Stimulated activated memory B cell treated with anti-CD40 and anti-IgM and Interleukin-4, amounts not matched to agents 10 μg/mL and 1 μg/mL and 100 μg/mL, for 72 hours (primary cell): ENCODE measurements around the gene CLIP4.

ENCODE experiments used
- ATAC-seq: fragments of 150-1000 bp; cut with Tn5 transposase; 2 replicates; pipeline ENCODE4 v1.10.0; 2021
- H3K27ac Mint-ChIP-seq: one replicate; pipeline ENCODE4 v1.8.0; 2022; ENCODE audit warnings: mild to moderate bottlenecking, mixed read lengths
- H3K27me3 Mint-ChIP-seq: one replicate; pipeline ENCODE4 v1.8.0; 2022; ENCODE audit warnings: mixed read lengths
- H3K36me3 Mint-ChIP-seq: one replicate; pipeline ENCODE4 v1.8.0; 2022; ENCODE audit warnings: mixed read lengths
- H3K4me1 Mint-ChIP-seq: one replicate; pipeline ENCODE4 v1.8.0; 2022; ENCODE audit warnings: mixed read lengths
- H3K4me3 Mint-ChIP-seq: one replicate; pipeline ENCODE4 v1.8.0; 2022; ENCODE audit warnings: mild to moderate bottlenecking, moderate library complexity, mixed read lengths
- H3K9me3 Mint-ChIP-seq: one replicate; pipeline ENCODE4 v1.8.0; 2022; ENCODE audit warnings: mixed read lengths

CLIP4 gene

GRCh38 chr2:29143657-29144056 lies 28.4 kb downstream of the CLIP4 start:
- peaks cover 60% of the 10 kb centered on the region for H3K36me3 Mint-ChIP-seq
- H3K4me3 Mint-ChIP-seq = no peak overlapping the region
- H3K27me3 Mint-ChIP-seq = no peaks in the 10 kb centered on the region

GRCh38 chr2:29146197-29146596 lies 31.0 kb downstream of the CLIP4 start:
- no peak overlapping the region for H3K4me3 Mint-ChIP-seq
- H3K27me3 Mint-ChIP-seq = no peaks in the 10 kb centered on the region
- H3K27ac Mint-ChIP-seq = no peak overlapping the region
- peaks cover 4% of the 10 kb centered on the region for H3K4me1 Mint-ChIP-seq
- H3K36me3 Mint-ChIP-seq = peaks cover 41% of the 10 kb centered on the region
- no peak for ATAC-seq
- no peaks in the 10 kb centered on the region for H3K9me3 Mint-ChIP-seq

More at GRCh38 chr2:29143657-29144056, 28.4 kb downstream of the CLIP4 start:
- no peak for ATAC-seq
- Mint-ChIP-seq H3K4me1 (peaks cover 10% of the 10 kb centered on the region), H3K27ac (no peak overlapping the region), H3K9me3 (no peaks in the 10 kb centered on the region)

GRCh38 chr2:29147963-29148362 lies 32.7 kb downstream of the CLIP4 start:
- Mint-ChIP-seq H3K4me1 (no peaks in the 10 kb centered on the region), H3K27ac (no peak overlapping the region), H3K4me3 (no peak overlapping the region), H3K9me3 (no peaks in the 10 kb centered on the region), H3K27me3 (no peaks in the 10 kb centered on the region), H3K36me3 (peaks cover 36% of the 10 kb centered on the region)
- no peak for ATAC-seq

- ATAC-seq = no peak
- Mint-ChIP-seq H3K4me1 (no peaks in the 10 kb centered on the region), H3K27me3 (no peaks in the 10 kb centered on the region), H3K4me3 (no peak overlapping the region), H3K9me3 (no peaks in the 10 kb centered on the region), H3K36me3 (peaks cover 42% of the 10 kb centered on the region), H3K27ac (no peak overlapping the region)
Observed at GRCh38 chr2:29154610-29155009, 39.4 kb downstream of the CLIP4 start.

GRCh38 chr2:29155578-29155977 lies 40.4 kb downstream of the CLIP4 start:
- ATAC-seq = no peak
- Mint-ChIP-seq H3K27me3 (no peaks in the 10 kb centered on the region), H3K36me3 (peaks cover 48% of the 10 kb centered on the region), H3K9me3 (no peaks in the 10 kb centered on the region), H3K4me1 (no peaks in the 10 kb centered on the region), H3K4me3 (no peak overlapping the region), H3K27ac (no peak overlapping the region)

- ATAC-seq = no peak
- Mint-ChIP-seq H3K4me3 (no peak overlapping the region), H3K27ac (no peak overlapping the region), H3K27me3 (no peaks in the 10 kb centered on the region), H3K4me1 (no peaks in the 10 kb centered on the region), H3K9me3 (no peaks in the 10 kb centered on the region), H3K36me3 (peaks cover 53% of the 10 kb centered on the region)
Observed at GRCh38 chr2:29157131-29157530, 41.9 kb downstream of the CLIP4 start.

- Mint-ChIP-seq H3K4me3 (no peak overlapping the region), H3K27ac (no peak overlapping the region), H3K4me1 (peaks cover 6% of the 10 kb centered on the region), H3K9me3 (no peaks in the 10 kb centered on the region), H3K36me3 (peaks cover 46% of the 10 kb centered on the region), H3K27me3 (no peaks in the 10 kb centered on the region)
- ATAC-seq = no peak
Observed at GRCh38 chr2:29159125-29159524, 43.9 kb downstream of the CLIP4 start.

- no peaks in the 10 kb centered on the region for H3K9me3 Mint-ChIP-seq
- ATAC-seq = no peak
- no peak overlapping the region for H3K4me3 Mint-ChIP-seq
- peaks cover 44% of the 10 kb centered on the region for H3K36me3 Mint-ChIP-seq
- no peaks in the 10 kb centered on the region for H3K27me3 Mint-ChIP-seq
- no peak overlapping the region for H3K27ac Mint-ChIP-seq
- H3K4me1 Mint-ChIP-seq = peaks cover 9% of the 10 kb centered on the region
Observed at GRCh38 chr2:29160184-29160583, 45.0 kb downstream of the CLIP4 start.

- Mint-ChIP-seq H3K4me1 (peaks cover 9% of the 10 kb centered on the region), H3K4me3 (no peak overlapping the region), H3K9me3 (no peaks in the 10 kb centered on the region), H3K27me3 (no peaks in the 10 kb centered on the region), H3K36me3 (peaks cover 45% of the 10 kb centered on the region), H3K27ac (no peak overlapping the region)
- no peak for ATAC-seq
Observed at GRCh38 chr2:29162204-29162928, 47.2 kb downstream of the CLIP4 start.

- peaks cover 9% of the 10 kb centered on the region for H3K4me1 Mint-ChIP-seq
- H3K9me3 Mint-ChIP-seq = no peaks in the 10 kb centered on the region
- H3K4me3 Mint-ChIP-seq = no peak overlapping the region
- H3K27me3 Mint-ChIP-seq = no peaks in the 10 kb centered on the region
- ATAC-seq = no peak
- no peak overlapping the region for H3K27ac Mint-ChIP-seq
- peaks cover 44% of the 10 kb centered on the region for H3K36me3 Mint-ChIP-seq
Observed at GRCh38 chr2:29164091-29164846, 49.1 kb downstream of the CLIP4 start.

GRCh38 chr2:29165362-29166241 lies 50.4 kb downstream of the CLIP4 start:
- H3K36me3 Mint-ChIP-seq = peaks cover 49% of the 10 kb centered on the region
- H3K4me1 Mint-ChIP-seq = peaks cover 9% of the 10 kb centered on the region
- H3K4me3 Mint-ChIP-seq = no peak overlapping the region
- no peak for ATAC-seq
- no peaks in the 10 kb centered on the region for H3K27me3 Mint-ChIP-seq
- H3K9me3 Mint-ChIP-seq = no peaks in the 10 kb centered on the region
- H3K27ac Mint-ChIP-seq = no peak overlapping the region

- H3K36me3 Mint-ChIP-seq = peaks cover 49% of the 10 kb centered on the region
- H3K27me3 Mint-ChIP-seq = no peaks in the 10 kb centered on the region
- ATAC-seq = no peak
- H3K4me3 Mint-ChIP-seq = no peak overlapping the region
- no peaks in the 10 kb centered on the region for H3K9me3 Mint-ChIP-seq
- no peak overlapping the region for H3K27ac Mint-ChIP-seq
- peaks cover 9% of the 10 kb centered on the region for H3K4me1 Mint-ChIP-seq
Observed at GRCh38 chr2:29166242-29167039, 51.2 kb downstream of the CLIP4 start.

GRCh38 chr2:29174937-29175336 lies 59.7 kb downstream of the CLIP4 start:
- Mint-ChIP-seq H3K4me3 (no peak overlapping the region), H3K27ac (no peak overlapping the region), H3K4me1 (no peaks in the 10 kb centered on the region), H3K27me3 (no peaks in the 10 kb centered on the region), H3K9me3 (no peaks in the 10 kb centered on the region), H3K36me3 (peaks cover 46% of the 10 kb centered on the region)
- ATAC-seq = no peak

GRCh38 chr2:29175338-29175737 lies 60.1 kb downstream of the CLIP4 start:
- H3K4me3 Mint-ChIP-seq = no peak overlapping the region
- H3K27me3 Mint-ChIP-seq = no peaks in the 10 kb centered on the region
- H3K4me1 Mint-ChIP-seq = no peaks in the 10 kb centered on the region
- no peak for ATAC-seq
- peaks cover 42% of the 10 kb centered on the region for H3K36me3 Mint-ChIP-seq
- no peaks in the 10 kb centered on the region for H3K9me3 Mint-ChIP-seq
- H3K27ac Mint-ChIP-seq = no peak overlapping the region

GRCh38 chr2:29182334-29182733 lies 67.1 kb downstream of the CLIP4 start:
- H3K36me3 Mint-ChIP-seq = peaks cover 9% of the 10 kb centered on the region
- no peaks in the 10 kb centered on the region for H3K9me3 Mint-ChIP-seq
- no peaks in the 10 kb centered on the region for H3K4me1 Mint-ChIP-seq
- ATAC-seq = no peak
- no peaks in the 10 kb centered on the region for H3K27me3 Mint-ChIP-seq
- no peak overlapping the region for H3K27ac Mint-ChIP-seq
- no peak overlapping the region for H3K4me3 Mint-ChIP-seq
